Measurements from ENCODE around the gene MVK.

The MVK gene

DNA sequence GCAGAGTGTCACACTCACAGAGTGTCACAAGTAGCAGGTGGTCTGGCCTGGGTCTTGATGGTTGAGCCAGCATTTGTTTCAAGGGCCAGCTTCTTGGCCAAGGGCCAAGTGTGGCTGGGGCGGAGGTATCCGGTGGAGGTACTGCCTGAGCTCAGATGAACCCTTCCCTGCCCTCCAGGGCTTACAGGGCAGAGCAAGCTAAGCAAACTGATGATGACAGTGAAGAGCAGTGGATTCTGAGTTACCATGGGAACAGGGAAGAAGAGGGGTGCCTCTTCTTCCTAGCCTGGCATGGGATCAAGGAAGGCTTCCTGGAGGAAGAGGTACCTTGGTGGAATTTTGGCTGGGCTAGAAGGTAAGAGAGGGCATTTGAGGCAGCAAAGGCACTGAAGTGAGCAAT, 35.7 kb downstream of the MVK start:
- DNase-seq (ENCODE audit: low read depth): no peak

DNA sequence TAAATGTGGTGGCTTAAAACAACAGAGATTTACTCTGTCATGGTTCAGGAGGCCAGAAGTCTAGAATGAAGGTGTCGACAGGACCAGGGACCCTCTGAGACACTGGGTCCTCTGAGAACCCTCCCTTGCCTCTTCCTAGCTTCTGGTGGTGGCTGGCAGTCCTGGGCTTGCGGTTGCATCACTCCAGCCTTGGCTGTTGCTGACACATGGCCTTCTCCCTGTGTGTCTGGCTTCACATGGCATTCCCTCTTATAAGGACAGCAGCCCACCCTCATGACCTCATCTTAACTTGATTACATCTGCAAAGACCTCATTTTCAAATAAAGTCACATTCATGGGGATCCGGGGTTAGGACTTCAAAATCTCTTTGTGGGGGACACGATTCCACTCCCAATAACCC, 36.9 kb downstream of the MVK start:
- no peak for DNase-seq (ENCODE audit: low read depth)

DNA sequence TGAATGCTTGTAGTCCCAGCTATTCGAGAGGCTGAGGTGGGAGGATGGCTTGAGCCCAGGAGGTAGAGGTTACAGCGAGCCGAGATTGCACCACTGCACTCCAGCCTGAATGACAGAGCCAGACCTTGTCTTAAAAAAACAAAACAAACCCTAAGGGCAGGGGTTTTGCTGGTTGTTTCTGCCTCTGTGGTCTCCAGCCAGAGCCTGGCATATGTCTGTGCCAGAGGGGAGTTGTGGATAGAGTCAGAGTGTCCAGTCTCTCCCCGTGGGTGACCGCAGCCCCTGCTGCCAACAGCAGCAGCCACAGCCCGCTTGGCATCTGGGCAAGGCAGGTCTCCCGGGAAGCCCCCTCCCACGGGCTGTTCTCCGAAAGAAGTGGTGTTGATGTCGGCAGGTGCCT, 37.6 kb downstream of the MVK start:
- no peak for DNase-seq (ENCODE audit: low read depth)

DNA sequence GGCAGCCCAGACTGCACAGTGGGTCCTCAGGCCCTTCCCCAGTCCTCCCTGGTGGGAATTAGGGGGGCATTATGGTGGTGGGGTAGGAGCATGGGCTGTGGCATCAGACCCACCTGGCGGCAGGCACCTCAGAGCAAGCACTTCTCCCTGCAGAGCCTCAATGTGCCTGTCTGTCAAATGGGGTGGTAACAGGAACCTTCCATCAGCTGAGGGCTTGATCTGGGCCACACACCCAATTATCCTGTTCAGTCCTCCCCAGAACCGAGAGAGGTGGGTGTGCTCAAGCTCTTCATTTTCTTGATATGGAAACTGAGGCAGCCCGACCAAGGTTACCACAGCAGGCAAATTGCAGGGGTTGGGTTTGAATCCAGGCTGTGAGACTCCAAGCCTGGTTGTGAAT, 38.4 kb downstream of the MVK start:
- no peak for DNase-seq (ENCODE audit: low read depth)

DNA sequence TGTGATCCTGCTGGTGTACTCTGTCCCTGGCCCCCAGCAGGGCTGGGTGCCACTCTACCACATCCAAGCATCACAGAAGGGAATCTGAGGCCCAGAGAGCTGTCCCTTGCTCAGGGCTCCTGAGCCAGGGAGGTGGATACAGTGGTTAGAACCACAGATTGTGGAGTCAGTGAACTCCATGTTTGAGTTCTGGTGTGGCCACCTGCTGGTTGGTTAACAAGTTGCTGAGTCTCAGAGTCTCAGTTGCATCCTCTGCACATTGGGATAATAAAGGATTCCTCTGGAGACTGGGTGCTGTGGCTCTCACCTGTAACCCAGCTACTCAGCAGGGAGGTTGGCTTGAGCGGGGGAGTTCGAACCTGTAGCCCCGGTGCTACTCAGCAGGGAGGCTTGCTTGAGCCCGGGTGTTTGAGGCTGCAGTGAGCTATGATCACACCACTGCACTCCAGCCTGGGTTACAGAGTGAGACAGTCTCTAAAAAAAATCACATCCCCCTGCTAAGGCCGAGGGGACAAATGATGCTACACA, 39.4 kb downstream of the MVK start:
- no peak for DNase-seq (ENCODE audit: low read depth)

DNA sequence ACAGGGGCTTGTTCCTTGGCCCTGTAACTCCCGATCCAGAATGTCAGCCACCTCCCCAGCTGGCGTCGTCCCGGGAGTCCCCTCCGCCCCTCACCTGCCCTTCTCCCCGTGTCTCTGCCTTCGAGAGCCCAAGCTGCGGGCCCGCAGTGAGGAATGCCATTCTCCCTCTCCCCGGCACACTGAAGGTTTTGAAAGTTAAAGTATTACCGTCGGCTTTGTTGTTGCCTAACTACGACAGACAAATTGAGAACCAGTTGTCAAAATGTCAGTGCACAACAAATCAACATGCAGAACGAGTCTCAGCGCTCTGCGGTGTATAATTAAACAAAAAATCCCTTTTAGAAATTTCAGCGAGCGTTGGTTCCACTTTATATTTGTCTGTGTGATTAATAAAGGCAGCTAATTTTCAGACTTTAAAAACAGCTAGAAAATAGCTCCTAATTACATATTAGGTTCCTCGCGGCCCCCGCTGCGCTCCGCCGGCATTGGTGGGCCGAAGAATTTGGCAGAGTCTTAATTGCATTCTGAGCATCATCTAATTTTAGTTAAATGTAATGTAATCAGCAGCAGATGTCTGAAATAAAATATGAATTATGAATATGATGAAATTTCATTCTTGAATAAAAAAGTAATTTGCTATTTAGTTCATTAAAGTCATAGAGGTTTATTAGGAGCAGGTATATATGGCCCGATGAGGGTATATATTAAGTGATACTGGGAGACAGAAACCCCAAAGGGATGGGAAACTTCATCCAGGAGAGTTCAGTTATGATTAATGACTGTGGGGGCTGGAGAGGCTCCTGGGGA, 40.3 kb downstream of the MVK start:
- no peak for DNase-seq (ENCODE audit: low read depth)

DNA sequence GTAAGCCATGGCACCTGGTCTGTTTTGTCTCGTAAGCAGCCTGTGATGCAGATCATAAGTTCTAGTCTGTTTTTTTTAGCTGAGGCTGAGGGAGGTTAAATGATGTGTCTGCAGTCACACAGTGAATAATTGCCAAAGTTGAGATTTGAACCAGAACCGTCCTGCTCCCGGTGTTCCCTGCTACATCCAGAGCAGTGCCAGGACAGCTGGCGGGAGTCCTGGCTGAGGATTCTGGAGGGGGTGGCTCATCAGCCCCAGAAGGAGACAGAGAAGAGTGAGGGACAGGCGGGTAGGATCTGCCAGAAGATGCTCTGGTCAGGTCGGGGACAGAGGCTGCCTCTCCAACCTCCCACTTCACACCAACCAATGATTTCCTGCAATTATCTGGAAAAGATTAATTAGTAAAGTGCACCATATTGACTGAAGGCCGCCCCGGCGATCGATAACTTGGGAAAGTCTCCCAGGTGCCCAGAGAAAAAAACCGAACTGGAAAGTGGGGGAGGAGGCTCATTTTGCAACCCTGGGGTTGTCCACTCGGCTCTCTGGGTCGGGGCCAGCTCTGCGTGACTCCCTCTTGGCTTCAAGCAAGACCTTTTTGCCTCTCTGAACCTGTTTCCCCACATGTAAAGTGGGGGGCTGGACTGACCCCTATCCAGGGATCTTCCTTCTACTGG, 42.1 kb downstream of the MVK start:
- DNase-seq (ENCODE audit: low read depth): no peak

DNA sequence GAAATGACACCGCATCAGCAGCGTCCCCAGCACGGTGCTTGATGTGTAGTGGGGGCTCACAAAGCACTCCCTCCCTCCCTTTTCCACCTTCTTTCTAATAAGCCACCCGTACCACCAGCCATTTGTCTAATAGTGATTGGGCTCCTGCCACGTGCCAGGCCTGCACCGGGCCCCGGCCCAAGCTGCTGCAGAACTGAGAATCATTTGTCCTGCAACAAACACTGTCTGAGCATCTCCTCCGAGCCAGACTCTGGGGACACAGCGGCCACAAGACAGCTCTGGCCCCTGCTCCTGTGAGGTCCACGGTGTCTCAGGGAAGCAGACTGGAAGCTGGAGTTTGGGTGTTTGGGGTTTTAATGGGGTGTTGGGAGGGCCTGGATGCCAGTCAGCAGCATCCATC, 43.9 kb downstream of the MVK start:
- DNase-seq (ENCODE audit: low read depth): no peak

DNA sequence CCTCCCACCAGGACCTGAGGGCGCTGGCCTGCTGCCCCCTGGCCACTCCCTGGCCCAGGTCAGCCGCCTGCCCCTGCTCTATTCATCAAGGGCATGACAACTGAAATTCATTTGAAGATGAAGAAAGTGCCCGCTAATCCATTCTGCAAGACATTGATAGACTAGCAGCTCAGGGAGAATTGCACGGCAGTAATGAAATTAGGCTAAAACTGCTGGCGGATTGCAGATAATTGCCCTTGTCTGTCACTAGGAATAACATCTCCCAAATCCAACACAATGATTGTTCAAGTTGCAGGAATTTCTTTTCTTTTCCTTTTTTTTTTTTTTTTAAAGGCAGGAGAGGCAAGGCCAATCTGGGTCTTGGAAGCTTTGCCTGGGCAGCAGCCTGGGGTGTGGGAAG, 44.5 kb downstream of the MVK start:
- no peak for DNase-seq (ENCODE audit: low read depth)

DNA sequence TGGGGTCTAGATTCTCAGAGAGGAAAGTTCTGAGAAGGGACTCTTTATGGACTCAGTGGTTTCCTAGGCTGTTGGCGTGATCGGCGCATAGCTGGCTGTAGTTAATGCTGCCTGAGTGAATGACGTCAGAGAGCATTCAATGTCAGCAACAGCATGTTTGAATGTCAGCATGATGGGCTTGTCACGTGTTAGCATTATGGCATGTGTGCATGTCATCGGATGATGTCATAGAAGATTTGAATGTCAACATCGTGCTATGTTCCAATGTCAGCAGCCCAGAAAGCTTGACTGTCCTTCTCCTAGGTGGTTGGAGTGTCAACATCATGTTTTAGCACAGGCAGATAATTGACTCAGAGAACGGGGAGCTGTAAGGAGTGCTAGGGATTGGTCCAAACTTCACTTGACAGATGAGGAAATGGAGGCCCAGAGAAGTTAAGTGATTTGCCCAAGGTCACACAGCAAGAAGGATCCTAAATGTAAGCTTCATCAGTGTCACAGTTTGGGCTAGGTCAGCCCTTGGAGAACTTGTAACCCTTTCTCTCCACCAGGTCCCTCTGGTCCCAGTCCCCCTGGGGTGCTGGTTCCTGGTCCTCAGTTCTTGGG, 45.5 kb downstream of the MVK start:
- no peak for DNase-seq (ENCODE audit: low read depth)

DNA sequence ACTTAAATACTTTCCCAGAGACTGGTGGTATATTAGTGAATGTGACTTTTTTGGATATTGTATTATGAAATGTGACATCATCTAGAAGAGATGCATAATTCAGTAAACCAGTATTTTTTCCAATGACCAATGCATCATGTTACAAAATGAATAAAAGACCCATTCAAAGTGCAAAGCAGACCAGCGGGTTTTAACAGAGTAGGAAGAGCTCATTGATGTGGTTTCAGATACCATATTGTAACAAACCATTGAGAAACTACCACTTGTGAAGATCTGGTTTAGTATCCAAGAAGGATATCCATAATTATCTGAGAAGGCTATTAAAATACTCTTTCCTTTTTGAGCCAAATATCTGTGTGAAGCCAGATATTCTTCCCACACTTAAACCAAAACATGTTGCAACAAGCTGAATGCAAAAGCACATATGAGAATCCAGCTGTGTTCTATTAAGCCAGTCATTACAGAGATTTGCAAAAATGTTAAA, 47.7 kb downstream of the MVK start:
- DNase-seq (ENCODE audit: low read depth): no peak

DNA sequence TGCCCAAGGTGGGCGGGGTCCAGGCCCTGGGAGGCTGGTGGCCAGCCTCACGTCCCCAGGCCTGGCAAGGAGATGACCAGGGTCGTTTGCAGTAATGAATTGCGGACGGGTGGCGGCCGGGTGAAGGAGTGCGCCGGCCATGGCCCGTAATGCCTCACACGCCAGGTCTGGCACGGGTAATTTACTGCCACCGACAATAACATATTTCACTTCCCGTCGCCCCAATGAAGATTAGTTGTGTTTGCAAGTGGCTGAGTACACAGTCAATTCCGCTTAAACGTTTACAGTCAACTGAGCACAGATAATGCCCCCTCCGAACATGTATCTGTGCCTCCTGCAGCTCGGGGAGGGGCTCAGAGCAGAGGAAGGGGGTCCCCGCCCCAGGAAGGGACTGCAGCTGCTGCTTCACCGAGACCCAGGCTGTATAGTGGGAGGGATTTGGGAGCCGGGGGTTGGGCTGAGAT, 48.3 kb downstream of the MVK start:
- no peak for DNase-seq (ENCODE audit: low read depth)

DNA sequence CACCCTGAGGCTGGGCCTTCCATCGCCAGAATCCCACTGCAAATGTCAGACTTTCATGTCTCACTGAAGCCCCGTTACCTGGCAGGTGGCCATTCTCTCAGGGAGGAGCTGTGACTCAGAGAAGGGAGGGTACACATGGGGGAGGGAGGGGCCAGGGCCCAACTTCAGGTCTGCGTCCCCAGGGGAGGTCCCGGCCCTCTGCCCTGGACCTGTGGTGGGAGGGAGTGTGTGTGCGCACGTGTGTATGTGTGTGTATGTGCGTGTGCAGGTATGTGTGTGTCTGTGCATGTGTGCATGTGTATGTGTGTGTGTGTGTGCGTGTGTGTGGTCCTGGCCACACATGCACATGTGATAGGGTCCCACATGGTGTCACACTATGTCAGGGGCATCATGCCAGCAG, 50.9 kb downstream of the MVK start:
- DNase-seq (ENCODE audit: low read depth): no peak

DNA sequence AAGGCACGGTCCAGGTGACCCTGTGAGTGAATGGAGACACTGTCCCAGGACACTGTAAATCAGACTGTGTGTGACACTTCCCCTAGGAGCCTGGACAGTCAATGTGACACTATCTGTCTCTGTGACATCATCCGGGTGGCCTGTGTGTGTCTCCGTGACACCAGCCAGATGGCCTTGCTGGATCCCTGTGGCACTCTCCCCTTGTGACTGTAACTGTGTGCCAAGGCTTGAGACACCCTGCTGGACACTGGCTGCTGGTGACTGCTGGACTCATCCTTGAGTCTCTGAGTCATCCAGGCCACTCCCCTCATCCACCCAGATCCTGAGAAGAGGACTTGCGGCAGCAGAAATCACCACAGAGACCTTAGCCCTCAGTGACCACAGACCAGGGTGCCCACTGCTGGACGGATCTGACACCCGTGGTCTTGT, 51.6 kb downstream of the MVK start:
- peak; percentile 15 for DNase-seq (ENCODE audit: low read depth)

DNA sequence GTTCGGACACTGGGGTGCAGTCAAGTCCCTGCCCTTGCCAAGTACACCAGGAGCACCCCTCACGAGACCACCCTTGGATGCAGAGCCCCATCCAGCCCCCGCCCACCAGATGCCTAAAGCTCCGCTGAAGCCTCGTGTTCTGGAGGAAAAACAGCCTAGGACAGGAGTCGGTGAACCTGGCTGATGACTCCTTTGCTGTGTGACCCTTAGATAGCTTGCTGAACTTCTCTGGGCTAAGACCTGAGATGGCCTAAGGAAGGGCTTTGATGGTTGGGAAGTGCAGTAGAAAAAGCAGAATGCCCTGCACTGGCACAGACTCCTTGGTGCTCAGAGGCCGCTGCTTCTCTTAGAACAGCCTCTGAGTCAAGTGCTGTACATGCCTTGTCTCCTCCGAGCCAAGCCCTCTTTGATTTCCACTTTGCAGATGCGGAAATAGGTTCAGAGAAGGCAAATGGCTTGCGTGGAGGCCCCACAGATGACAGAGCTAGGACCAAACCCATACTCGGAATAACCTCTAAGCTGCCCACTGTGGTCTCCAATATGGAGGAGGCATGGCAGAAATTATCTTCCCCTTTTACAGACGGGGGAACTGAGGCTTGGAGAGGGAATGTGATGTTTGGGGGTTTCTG, 52.3 kb downstream of the MVK start:
- DNase-seq (ENCODE audit: low read depth): no peak

DNA sequence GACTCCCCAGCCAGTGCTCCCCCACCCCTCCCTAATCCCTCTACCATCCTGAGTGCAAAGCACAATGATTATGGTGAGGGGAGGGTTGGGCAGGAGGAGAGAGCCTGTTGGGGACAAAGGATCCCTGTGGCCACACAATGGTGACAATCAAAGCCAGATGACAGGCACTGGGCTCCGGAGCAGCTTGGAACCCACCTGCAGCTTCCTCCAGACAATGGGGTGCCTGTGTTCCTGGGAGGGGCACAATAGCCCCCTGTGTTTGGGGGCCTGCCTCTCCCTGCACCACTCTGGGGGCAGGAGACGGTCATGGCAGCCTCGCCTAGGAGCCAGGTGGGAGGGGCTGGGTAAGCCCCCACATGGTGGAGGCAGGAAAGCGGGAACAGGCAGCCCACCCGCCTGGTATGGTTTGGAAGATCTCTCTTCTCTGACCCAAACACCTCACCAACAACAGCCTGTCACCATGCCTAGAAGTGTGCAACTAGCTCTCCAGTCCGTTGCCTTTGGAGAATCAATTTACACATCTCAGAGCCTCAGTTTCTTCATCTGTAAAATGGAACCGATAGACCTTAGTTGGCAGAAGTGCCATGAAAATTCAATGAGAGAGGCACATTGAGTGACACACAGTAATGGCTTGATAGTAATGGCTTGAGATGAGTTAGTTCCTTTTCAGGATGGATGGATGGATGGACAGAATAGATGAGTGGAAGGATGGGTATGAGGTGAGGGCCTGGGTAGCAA, 53.0 kb downstream of the MVK start:
- DNase-seq (ENCODE audit: low read depth): no peak

DNA sequence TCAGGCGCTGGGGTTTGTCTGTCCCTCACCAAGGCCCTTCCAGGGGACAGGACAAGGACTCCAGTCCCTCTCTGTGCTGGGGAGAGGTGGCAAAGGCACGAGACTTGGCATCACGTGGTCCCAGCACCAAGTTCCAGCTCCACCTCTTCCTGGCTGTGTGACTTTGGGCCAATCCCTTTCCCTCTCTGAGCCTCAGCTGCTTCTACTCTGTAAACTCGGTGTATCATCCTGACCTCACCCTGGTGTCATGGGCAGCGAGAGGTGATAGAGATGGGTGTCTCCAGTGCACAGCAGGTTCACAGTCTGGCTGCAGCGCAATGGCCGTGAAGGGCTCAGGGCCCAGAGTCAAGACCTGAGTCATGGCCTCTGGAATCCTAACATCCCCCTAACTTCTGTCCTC, 54.0 kb downstream of the MVK start:
- DNase-seq (ENCODE audit: low read depth): no peak

DNA sequence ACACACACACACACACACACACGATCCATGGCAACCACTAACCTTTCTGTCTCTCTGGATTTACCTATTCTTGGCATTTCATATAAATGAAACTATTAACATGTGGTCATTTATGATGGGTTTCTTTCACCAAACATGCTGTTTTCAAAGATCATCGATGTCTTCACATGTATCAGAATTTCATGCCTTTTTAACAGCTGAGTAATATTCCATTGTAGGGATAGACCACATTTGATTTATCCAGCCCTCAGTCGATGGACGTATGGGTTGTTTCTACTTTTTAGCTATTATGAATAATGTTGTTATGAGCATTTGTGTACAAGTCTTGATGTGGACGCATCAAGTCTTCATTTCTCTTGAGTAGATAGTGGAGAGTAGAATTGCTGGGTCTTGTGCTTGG, 56.5 kb downstream of the MVK start:
- no peak for DNase-seq (ENCODE audit: low read depth)

DNA sequence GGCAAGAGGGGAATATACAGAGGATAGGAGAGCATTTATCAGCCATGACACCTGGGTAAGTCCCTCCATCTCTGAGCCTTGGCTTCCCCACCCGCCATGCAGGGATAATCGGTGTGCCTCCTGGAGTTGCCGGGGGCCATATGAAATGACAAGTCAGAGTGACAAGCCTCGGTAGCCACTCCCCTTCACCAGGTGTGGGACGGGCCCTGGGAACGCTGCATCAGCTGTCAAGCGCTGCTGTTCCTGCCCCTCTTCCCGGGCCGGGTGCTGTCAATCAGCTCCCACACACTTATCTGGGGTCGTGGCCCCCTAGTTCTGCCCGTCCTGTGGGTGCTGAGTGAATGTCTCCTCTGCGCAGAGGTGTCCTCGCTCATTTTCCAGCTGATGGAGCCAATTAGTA, 57.2 kb downstream of the MVK start:
- DNase-seq (ENCODE audit: low read depth): no peak

DNA sequence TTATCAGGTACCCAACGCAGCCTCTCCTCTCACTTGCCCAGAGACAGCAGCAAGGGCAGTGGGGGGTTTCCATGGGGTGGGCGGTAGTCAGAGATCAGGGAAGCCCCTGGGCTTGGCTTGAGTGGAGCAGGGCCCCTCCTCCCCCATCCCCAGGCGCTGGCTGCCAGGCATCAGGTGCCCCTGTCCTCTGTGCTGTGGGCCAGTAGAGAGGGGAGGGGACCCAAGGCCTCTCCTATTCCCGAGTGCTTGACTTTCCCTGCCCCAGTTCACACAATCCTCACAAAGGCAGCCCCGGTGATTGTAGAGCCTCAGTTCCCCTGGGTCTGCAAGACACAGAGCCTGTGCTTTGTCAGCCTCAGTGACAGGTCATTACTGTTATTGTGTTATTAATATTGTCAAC, 57.7 kb downstream of the MVK start:
- DNase-seq (ENCODE audit: low read depth): no peak

DNA sequence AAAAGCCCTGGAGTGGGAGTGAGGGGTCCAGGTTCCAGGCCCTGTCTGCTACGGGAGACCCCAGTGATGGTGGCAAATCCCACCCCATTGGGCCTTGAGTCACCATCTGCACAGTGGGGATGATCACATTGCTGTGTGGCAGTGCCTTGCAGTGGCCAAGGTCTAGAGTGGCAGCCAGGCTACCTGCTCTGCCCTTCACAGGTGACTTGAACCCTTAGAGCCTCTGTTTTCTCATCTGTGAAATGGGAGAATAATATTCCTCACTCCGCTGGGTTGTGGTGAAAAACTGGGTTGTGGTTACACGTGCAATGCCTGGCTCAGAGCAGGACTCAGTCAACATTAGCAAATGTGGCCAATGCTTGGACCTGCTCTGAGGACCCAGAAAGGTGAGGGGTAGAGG, 58.2 kb downstream of the MVK start:
- DNase-seq (ENCODE audit: low read depth): no peak

DNA sequence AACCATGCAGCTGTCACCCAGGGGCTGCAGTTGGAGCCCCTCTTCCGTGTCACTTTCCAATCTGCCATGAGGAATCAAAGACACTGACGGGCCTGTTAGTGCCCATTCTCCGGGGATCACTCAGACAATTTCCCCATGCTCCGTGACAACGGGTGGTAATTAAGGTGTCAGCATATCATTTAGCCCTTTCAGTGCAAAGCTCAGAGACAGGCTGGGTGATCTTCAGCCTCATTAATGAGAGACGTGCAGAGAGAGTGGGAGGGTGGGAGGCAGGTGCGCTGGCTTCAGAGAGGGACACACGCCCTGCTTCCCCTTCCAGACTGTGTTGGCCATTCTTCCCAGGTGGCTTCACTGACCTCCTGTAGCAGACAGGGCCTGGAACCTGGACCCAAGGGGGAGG, 58.7 kb downstream of the MVK start:
- DNase-seq (ENCODE audit: low read depth): no peak
